H9 (cell line): ENCODE results near the gene MARK2. TPM values are rescaled to one million over a fixed set of nuclear protein-coding genes. Genes with fewer than 3 reads are reported as not detected.

Source experiments
- DNase-seq: peaks from one replicate; pipeline ENCODE4 v3.0.0-alpha.2; 2017
- H2AFZ ChIP-seq: one replicate; pipeline ENCODE4 v1.6.1; 2013; ENCODE audit warnings: mild to moderate bottlenecking, low read length, control low read depth, moderate library complexity
- H2AK5ac ChIP-seq: 2 replicates; pipeline ENCODE4 v1.6.1; 2013; ENCODE audit warnings: low read length, control low read depth, mixed read lengths; ENCODE audit not compliant: insufficient read length
- H2BK120ac ChIP-seq: one replicate; pipeline ENCODE4 v1.6.1; 2013; ENCODE audit warnings: low read depth, mild to moderate bottlenecking, low read length, control low read depth, inconsistent platforms; ENCODE audit not compliant: poor library complexity, severe bottlenecking
- H2BK12ac ChIP-seq: 2 replicates; pipeline ENCODE4 v1.6.1; 2013; ENCODE audit warnings: low read length, control low read depth, mixed read lengths, low read depth; ENCODE audit not compliant: insufficient read length
- H2BK15ac ChIP-seq: 2 replicates; pipeline ENCODE4 v1.6.1; 2013; ENCODE audit warnings: low read depth, low read length, control low read depth
- H2BK20ac ChIP-seq: one replicate; pipeline ENCODE4 v1.6.1; 2013; ENCODE audit warnings: low read depth, mild to moderate bottlenecking, low read length, control low read depth, inconsistent platforms; ENCODE audit not compliant: poor library complexity, severe bottlenecking
- H2BK5ac ChIP-seq: 2 replicates; pipeline ENCODE4 v1.6.1; 2013; ENCODE audit warnings: low read length, control low read depth, mixed read lengths; ENCODE audit not compliant: insufficient read length
- H3K14ac ChIP-seq: 2 replicates; pipeline ENCODE4 v1.6.1; 2013; ENCODE audit warnings: low read length, control low read depth; ENCODE audit not compliant: insufficient read depth
- H3K18ac ChIP-seq: 2 replicates; pipeline ENCODE4 v1.6.1; 2013; ENCODE audit warnings: low read depth, mild to moderate bottlenecking, mixed read lengths, low read length, control low read depth; ENCODE audit not compliant: insufficient read length
- H3K23ac ChIP-seq: 2 replicates; pipeline ENCODE4 v1.6.1; 2013; ENCODE audit warnings: low read length, control low read depth, mixed read lengths, low read depth; ENCODE audit not compliant: insufficient read length
- H3K23me2 ChIP-seq: 2 replicates; pipeline ENCODE4 v1.6.1; 2013; ENCODE audit warnings: low read depth, mild to moderate bottlenecking, mixed read lengths, low read length, control low read depth; ENCODE audit not compliant: insufficient read length, poor library complexity, severe bottlenecking
- H3K27ac ChIP-seq: 2 replicates; pipeline ENCODE4 v1.5.1; 2013; ENCODE audit warnings: low read length, control low read depth, mixed read lengths, low read depth; ENCODE audit not compliant: insufficient read length
- H3K27me3 ChIP-seq: 2 replicates; pipeline ENCODE4 v1.6.1; 2013; ENCODE audit warnings: low read length, control low read depth, inconsistent platforms; ENCODE audit not compliant: insufficient read depth
- H3K4ac ChIP-seq: 2 replicates; pipeline ENCODE4 v1.6.1; 2013; ENCODE audit warnings: low read depth, mild to moderate bottlenecking, control low read depth, inconsistent platforms, low read length, moderate library complexity
- H3K4me1 ChIP-seq: 2 replicates; pipeline ENCODE4 v1.6.1; 2013; ENCODE audit warnings: low read length, control low read depth, inconsistent platforms; ENCODE audit not compliant: insufficient read depth
- H3K4me2 ChIP-seq: 2 replicates; pipeline ENCODE4 v1.6.1; 2013; ENCODE audit warnings: low read length, control low read depth, mixed read lengths; ENCODE audit not compliant: insufficient read length, insufficient read depth
- H3K56ac ChIP-seq: 2 replicates; pipeline ENCODE4 v1.6.1; 2013; ENCODE audit warnings: low read depth, mild to moderate bottlenecking, mixed read lengths, low read length, control low read depth; ENCODE audit not compliant: insufficient read length
- H3K79me1 ChIP-seq: 2 replicates; pipeline ENCODE4 v1.6.1; 2013; ENCODE audit warnings: low read depth, mild to moderate bottlenecking, moderate library complexity, low read length, control low read depth, inconsistent platforms; ENCODE audit not compliant: insufficient read depth, poor library complexity, severe bottlenecking
- H3K79me2 ChIP-seq: 2 replicates; pipeline ENCODE4 v1.6.1; 2013; ENCODE audit warnings: low read length, control low read depth, inconsistent platforms; ENCODE audit not compliant: insufficient read depth
- H3K9ac ChIP-seq: 2 replicates; pipeline ENCODE4 v1.6.1; 2013; ENCODE audit warnings: low read length, control low read depth, mixed read lengths; ENCODE audit not compliant: insufficient read length; ENCODE audit errors: extremely low read depth
- H3K9me3 ChIP-seq: one replicate; pipeline ENCODE4 v1.6.1; 2013; ENCODE audit warnings: low read depth, low read length, inconsistent platforms; ENCODE audit not compliant: control insufficient read depth
- H3T11ph ChIP-seq: one replicate; pipeline ENCODE4 v1.6.1; 2013; ENCODE audit warnings: mild to moderate bottlenecking, low read length, control low read depth, inconsistent platforms
- H4K20me1 ChIP-seq: one replicate; pipeline ENCODE4 v1.6.1; 2013; ENCODE audit not compliant: control insufficient read depth, insufficient read length, insufficient read depth
- H4K5ac ChIP-seq: 2 replicates; pipeline ENCODE4 v1.6.1; 2013; ENCODE audit warnings: low read depth, mild to moderate bottlenecking, mixed read lengths, low read length, control low read depth; ENCODE audit not compliant: insufficient read length
- H4K8ac ChIP-seq: replicated peaks from 2 replicates; pipeline ENCODE4 v1.6.1; 2013; ENCODE audit warnings: low read length, control low read depth, mixed read lengths, low read depth; ENCODE audit not compliant: insufficient read length
- H4K91ac ChIP-seq: 2 replicates; pipeline ENCODE4 v1.6.1; 2013; ENCODE audit warnings: low read depth, mild to moderate bottlenecking, moderate library complexity, mixed read lengths, low read length, control low read depth; ENCODE audit not compliant: insufficient read length
- H3K27ac Mint-ChIP-seq, 3 experiments: 2 replicates in 2 of 3; 3 replicates in 1 of 3; pipeline ENCODE4 v1.8.0; 2020 to 2021; ENCODE audit warnings: mixed read lengths in 3 of 3, mild to moderate bottlenecking in 1 of 3, moderate library complexity in 1 of 3
- H3K27me3 Mint-ChIP-seq: 2 replicates; pipeline ENCODE4 v1.8.0; 2021; ENCODE audit warnings: low read depth, mild to moderate bottlenecking, moderate library complexity, mixed read lengths
- H3K36me3 Mint-ChIP-seq, 3 experiments: 2 replicates in 2 of 3; 3 replicates in 1 of 3; pipeline ENCODE4 v1.8.0; 2020 to 2021; ENCODE audit warnings: low read depth in 3 of 3, mixed read lengths in 3 of 3; ENCODE audit not compliant: insufficient read depth in 1 of 3
- H3K4me1 Mint-ChIP-seq, 2 experiments: 2 replicates each; pipeline ENCODE4 v1.8.0; 2020; ENCODE audit warnings: mixed read lengths in 2 of 2
- H3K4me3 Mint-ChIP-seq, 2 experiments: 2 replicates in 1 of 2; 3 replicates in 1 of 2; pipeline ENCODE4 v1.8.0; 2020 to 2021; ENCODE audit warnings: mild to moderate bottlenecking in 2 of 2, mixed read lengths in 2 of 2, moderate library complexity in 1 of 2
- H3K9me3 Mint-ChIP-seq, 2 experiments: 2 replicates in 1 of 2; 3 replicates in 1 of 2; pipeline ENCODE4 v1.8.0; 2020; ENCODE audit warnings: mild to moderate bottlenecking in 2 of 2, mixed read lengths in 2 of 2, moderate library complexity in 1 of 2
- WGBS: extraction: QIAGEN DNeasy Blood & Tissue Kit; methylation state at CpG from one replicate; pipeline ENCODE4 v1.1.7; 2013; ENCODE audit warnings: missing lambda C conversion rate, low lambda C conversion rate, mixed read lengths; ENCODE audit not compliant: insufficient read length; ENCODE audit errors: extremely low coverage; 5-methylcytosine and 5-hydroxymethylcytosine counted together
- total RNA-seq: library from RNA; stranded (reverse); gene quantifications from 2 replicates; pipeline ENCODE4 v1.2.1, GENCODE V29; 2021
- TF ChIP-seq, protein P1 (sequence below): fragments of 200-600 bp; sonication (generic); conservative IDR thresholded peaks from 3 replicates; pipeline ENCODE4 v1.8.0; 2021; ENCODE audit warnings: antibody characterized with exemption, mild to moderate bottlenecking

MARK2 gene
- total RNA-seq, 1 experiment from 2014 or later = 45.7 TPM

DNA sequence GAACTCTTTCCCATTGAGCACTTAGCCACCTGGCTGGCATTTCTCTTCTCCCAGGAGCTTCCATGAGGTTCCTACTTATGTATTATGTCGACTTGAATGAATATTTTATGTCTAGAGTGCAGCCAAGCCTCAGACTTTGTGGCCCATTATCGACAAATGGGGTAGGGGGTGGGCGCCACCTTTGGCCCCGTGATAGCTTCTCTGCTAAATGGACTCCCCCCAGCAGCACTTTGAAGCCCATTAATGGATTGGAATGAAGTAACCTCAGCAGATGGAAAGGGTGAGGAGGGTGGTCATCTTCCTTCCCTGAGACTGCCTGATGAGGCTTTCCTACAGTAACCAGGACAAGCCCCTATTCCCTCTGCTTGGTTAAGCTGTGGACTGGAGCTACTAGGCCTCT, 5.9 kb downstream of the MARK2 start:
- no CpG with 5 or more reads among the region's 4 CpGs for WGBS
- Histone ChIP-seq H2BK120ac (no peak overlapping the region), H2BK20ac (no peak overlapping the region), H3K23ac (no peak overlapping the region), H4K5ac (no peak overlapping the region), H3K27ac (no peak overlapping the region), H3K79me2 (peaks cover 47% of the 10 kb centered on the region; the same call in 1 of the 2 replicates), H3K4ac (no peak overlapping the region), H3K9ac (no peak overlapping the region), H3K14ac (no peak overlapping the region), H3K9me3 (no peaks in the 10 kb centered on the region), H3T11ph (no peak overlapping the region), H3K4me2 (no peak overlapping the region), H3K23me2 (peaks cover 8% of the 10 kb centered on the region), H2BK5ac (no peak overlapping the region), H3K56ac (no peak overlapping the region), H2BK12ac (no peak overlapping the region), H4K91ac (no peak overlapping the region), H2AFZ (no peak overlapping the region), H2BK15ac (no peak overlapping the region), H3K18ac (no peak overlapping the region), H3K79me1 (peaks cover 14% of the 10 kb centered on the region), H2AK5ac (no peak overlapping the region), H3K27me3 (no peaks in the 10 kb centered on the region), H4K8ac (no peak overlapping the region), H3K4me1 (peaks cover 23% of the 10 kb centered on the region), H4K20me1 (peaks cover 4% of the 10 kb centered on the region)
- no peak overlapping the region for H3K4me3 Mint-ChIP-seq
- DNase-seq = no peak
- H3K9me3 Mint-ChIP-seq = peaks cover 0 to 3% of the 10 kb centered on the region in 2 experiments; a peak in 1 of 5 replicates
- no peaks in the 10 kb centered on the region; the same call in 1 of the 2 replicates for H3K27me3 Mint-ChIP-seq
- H3K4me1 Mint-ChIP-seq = peaks cover 68 to 81% of the 10 kb centered on the region in 2 experiments
- H3K36me3 Mint-ChIP-seq = peaks cover 3 to 30% (median 20%) of the 10 kb centered on the region in 3 experiments
- peak overlapping the region; percentile 21 to 45 (median 44); a peak in 2 of 7 replicates for H3K27ac Mint-ChIP-seq
- TF ChIP-seq, protein P1, sequence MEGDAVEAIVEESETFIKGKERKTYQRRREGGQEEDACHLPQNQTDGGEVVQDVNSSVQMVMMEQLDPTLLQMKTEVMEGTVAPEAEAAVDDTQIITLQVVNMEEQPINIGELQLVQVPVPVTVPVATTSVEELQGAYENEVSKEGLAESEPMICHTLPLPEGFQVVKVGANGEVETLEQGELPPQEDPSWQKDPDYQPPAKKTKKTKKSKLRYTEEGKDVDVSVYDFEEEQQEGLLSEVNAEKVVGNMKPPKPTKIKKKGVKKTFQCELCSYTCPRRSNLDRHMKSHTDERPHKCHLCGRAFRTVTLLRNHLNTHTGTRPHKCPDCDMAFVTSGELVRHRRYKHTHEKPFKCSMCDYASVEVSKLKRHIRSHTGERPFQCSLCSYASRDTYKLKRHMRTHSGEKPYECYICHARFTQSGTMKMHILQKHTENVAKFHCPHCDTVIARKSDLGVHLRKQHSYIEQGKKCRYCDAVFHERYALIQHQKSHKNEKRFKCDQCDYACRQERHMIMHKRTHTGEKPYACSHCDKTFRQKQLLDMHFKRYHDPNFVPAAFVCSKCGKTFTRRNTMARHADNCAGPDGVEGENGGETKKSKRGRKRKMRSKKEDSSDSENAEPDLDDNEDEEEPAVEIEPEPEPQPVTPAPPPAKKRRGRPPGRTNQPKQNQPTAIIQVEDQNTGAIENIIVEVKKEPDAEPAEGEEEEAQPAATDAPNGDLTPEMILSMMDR = no peak
